ENCODE results near the gene KIF1A.

The KIF1A gene

DNA sequence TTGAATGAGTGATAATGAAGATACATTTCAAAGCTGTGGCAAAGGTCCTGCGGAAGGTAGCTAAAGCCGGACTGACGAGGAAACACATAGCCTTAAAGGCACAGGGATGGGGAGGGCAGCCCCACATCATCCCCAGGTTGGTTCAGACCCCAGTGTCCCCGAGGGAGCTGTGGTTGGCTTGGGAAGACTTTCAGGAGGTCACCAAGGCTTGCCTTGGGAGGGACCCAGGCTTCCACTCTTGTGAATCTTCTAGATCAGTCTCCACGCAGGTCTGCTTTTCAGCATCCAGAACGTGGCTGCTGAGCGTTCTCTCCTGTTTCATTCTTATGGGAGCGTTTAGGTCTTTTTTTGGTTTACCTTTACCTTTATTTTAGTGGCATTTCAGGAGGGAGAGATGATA is 16.8 kb downstream of the KIF1A start:
- H3K4me3 ChIP-seq (ENCODE audit: low read length), result no peak overlapping the region
- no peak for DNase-seq (ENCODE audit: low read depth)
- TF ChIP-seq, protein P1, sequence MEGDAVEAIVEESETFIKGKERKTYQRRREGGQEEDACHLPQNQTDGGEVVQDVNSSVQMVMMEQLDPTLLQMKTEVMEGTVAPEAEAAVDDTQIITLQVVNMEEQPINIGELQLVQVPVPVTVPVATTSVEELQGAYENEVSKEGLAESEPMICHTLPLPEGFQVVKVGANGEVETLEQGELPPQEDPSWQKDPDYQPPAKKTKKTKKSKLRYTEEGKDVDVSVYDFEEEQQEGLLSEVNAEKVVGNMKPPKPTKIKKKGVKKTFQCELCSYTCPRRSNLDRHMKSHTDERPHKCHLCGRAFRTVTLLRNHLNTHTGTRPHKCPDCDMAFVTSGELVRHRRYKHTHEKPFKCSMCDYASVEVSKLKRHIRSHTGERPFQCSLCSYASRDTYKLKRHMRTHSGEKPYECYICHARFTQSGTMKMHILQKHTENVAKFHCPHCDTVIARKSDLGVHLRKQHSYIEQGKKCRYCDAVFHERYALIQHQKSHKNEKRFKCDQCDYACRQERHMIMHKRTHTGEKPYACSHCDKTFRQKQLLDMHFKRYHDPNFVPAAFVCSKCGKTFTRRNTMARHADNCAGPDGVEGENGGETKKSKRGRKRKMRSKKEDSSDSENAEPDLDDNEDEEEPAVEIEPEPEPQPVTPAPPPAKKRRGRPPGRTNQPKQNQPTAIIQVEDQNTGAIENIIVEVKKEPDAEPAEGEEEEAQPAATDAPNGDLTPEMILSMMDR (conservative IDR thresholded peaks at IDR 0.05; ENCODE audit: low read length), result no peak

DNA sequence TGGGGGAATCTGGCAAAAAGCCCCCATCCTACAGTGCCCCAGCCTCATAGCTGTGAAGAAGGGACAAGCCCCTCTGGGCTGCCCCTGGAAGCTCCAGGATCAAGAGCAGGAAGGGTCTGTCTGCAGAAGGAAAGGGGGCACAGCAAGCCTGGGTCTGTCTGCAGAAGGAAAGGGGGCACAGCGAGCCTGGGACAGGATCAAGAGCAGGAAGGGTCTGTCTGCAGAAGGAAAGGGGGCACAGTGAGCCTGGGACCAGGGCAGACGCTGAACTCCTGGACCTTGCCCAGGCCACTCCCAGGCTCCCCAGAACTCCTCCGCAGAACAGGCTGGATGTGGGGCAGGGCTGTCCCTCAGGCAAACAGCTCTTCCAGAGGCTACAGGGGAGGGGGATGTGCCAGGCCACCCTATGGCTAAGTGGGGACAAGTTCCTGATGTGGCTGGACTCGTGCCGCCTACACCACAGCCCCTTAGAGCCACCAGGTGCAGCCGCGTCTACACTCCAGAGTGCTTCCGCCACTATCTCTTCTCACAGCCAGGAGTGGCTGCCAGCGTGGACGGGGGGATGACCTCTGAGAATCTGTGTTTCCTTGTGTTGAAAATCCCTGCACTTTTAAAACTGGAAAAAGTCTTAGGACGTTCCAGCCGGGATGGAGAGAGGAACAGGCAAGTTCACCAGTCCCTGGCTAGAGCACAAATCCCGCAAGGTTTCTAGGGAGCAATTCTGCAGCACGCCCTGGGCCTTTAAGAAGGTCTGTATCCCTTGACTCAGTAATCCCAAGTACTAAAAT is 20.8 kb downstream of the KIF1A start:
- no peak overlapping the region for H3K4me3 ChIP-seq (ENCODE audit: low read length)
- TF ChIP-seq, protein P1 (conservative IDR thresholded peaks at IDR 0.05; ENCODE audit: low read length), result no peak
- DNase-seq (ENCODE audit: low read depth), result no peak

DNA sequence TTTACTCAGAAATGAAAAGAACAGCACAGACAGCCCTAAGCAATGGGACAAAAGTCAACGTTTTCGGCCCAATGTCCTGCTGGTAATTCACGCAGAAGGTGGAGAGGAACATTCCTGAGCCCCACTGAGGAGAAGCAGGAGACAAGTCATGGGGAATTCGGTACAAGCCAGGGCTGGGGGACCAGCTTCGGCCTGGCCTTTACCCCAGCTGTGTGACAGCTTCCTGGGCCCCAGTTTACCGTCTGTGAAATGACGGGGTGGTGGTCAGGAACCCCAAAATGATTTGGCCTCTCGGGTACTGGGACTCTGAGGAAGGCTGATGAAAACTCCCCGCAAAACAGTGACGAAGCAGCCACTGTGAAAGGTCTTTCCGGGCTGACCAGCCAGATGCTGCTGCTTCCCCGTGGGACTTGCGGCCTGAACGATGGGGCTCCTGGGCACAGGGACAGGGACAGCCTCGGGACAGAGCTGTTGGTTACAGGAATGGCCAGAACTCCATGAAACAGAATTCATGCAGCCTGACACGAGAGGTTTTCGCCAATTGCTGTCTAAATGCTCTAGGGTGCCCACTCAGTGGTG is 21.6 kb downstream of the KIF1A start:
- H3K4me3 ChIP-seq (ENCODE audit: low read length), result no peak overlapping the region
- no peak for DNase-seq (ENCODE audit: low read depth)
- TF ChIP-seq, protein P1 (conservative IDR thresholded peaks at IDR 0.05; ENCODE audit: low read length), result no peak

DNA sequence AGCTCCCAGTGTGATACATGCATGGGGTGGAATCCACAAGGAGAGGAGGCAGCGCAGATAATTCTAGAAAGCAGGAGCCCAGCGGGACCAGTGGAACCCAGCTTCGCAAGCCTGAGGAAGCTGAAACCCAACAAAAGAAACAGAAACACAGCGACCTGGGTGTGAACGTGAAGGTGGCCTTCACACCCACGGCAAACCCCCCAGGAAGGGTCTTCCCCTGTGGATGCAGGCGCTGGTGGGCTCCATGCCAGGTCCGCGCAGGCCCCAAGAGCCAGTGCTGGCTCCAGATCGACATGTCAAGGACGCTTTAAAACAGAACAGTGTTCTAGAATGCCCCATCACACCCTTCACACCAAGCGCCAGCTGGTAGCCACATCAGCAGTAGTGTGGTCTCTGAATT is 22.1 kb downstream of the KIF1A start:
- no peak overlapping the region for H3K4me3 ChIP-seq (ENCODE audit: low read length)
- TF ChIP-seq, protein P1 (conservative IDR thresholded peaks at IDR 0.05; ENCODE audit: low read length), result no peak
- no peak for DNase-seq (ENCODE audit: low read depth)

DNA sequence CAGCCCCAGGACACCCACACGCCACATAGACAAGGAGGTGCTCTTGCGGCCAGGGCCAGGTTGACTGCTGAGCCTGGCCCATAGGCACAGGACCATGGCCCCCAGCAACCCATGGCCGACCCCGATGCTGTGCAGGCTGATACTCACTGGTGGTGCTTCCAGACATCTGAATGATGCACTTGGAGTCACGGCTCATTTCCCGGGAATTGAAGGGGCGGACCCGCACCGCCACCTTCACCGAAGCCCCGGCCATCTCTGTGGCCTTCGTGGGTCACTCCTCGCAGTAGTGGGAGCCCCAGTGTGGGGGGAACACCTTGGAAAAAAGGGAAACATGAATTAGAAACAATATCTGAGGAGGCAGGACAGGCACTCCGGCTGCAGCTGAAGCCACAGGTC is 22.5 kb downstream of the KIF1A start:
- no peak for DNase-seq (ENCODE audit: low read depth)
- H3K4me3 ChIP-seq (ENCODE audit: low read length), result no peak overlapping the region
- TF ChIP-seq, protein P1 (conservative IDR thresholded peaks at IDR 0.05; ENCODE audit: low read length), result no peak

DNA sequence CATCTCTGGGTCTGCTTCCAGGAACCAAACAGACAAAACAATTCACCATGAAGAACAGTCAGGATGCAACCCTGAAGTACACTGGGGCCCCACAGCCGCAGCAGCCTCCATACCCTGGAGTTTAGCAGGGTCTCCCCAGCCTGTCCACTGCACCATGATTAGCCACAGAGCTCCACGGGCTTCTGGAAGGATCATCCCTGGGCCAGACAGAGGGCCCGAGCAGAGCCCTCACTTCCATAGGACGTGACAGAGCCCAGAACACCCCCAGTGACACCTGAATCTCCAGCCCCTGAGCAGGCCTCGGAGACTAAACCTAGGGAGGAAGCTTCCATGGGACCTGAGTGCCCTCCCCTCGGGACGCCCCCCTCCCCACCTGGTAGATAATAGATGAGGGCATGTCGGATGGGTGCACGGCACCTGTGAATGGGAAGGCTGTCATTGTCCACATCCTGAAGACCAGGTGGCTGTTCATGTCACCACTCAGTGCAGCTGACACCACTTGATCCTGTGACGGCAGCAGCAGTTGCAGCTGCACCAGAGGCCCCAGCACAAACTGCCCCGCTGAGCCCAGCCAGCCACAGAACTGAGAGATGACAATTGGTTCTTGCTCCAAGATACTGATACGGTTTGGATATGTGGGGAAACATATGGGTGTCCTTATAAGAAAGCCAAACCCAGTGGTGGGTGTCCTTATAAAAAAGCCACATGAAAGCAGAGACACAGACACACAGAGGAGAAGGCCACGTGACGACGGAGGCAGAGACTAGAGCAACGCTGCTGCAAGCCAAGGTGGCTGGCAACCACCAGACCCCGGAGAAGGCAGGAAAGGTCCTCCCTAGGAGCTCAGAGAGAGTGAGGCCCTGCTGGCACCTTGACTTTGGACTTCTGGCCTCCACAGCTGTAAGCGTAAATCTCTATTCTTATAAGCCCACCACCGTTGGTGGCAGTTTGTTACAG is 23.2 kb downstream of the KIF1A start:
- no peak overlapping the region for H3K4me3 ChIP-seq (ENCODE audit: low read length)
- TF ChIP-seq, protein P1 (conservative IDR thresholded peaks at IDR 0.05; ENCODE audit: low read length), result no peak

More for the DNA sequence above, 23.2 kb downstream of the KIF1A start:
- no peak for DNase-seq (ENCODE audit: low read depth)
